HFFc6 (cell line): ENCODE measurements around the gene HNRNPA0. TPM values are rescaled to one million over a fixed set of nuclear protein-coding genes. Genes with fewer than 3 reads are reported as not detected.

Experiments
- DNase-seq: peaks from one replicate; pipeline ENCODE4 v3.0.0-alpha.2; 2018
- H3K27ac Mint-ChIP-seq: 2 replicates; pipeline ENCODE4 v1.8.0; 2020; ENCODE audit warnings: mild to moderate bottlenecking, mixed read lengths
- H3K27me3 Mint-ChIP-seq: 2 replicates; pipeline ENCODE4 v1.8.0; 2021; ENCODE audit warnings: mild to moderate bottlenecking, moderate library complexity, mixed read lengths; ENCODE audit not compliant: insufficient read depth
- H3K36me3 Mint-ChIP-seq: 2 replicates; pipeline ENCODE4 v1.8.0; 2021; ENCODE audit warnings: low read depth, mixed read lengths
- H3K4me1 Mint-ChIP-seq: 2 replicates; pipeline ENCODE4 v1.8.0; 2020; ENCODE audit warnings: low read depth, mixed read lengths
- H3K4me3 Mint-ChIP-seq: 2 replicates; pipeline ENCODE4 v1.8.0; 2020; ENCODE audit warnings: mild to moderate bottlenecking, moderate library complexity, mixed read lengths
- H3K9me3 Mint-ChIP-seq: 2 replicates; pipeline ENCODE4 v1.8.0; 2020; ENCODE audit warnings: mild to moderate bottlenecking, mixed read lengths
- total RNA-seq, 6 experiments: library from RNA; stranded (reverse); fragmentation: NEBNext Ultra II Directional; extraction: Animal tissue kit (Norgen Biotek cat#: 25700); gene quantifications; 2 replicates in 1 of 6; 3 replicates in 5 of 6; pipeline ENCODE4 v1.2.3, GENCODE V29; 2021
- TF ChIP-seq, protein P1 (sequence below): fragments of 200-600 bp; sonication (generic); IDR thresholded peaks from 2 replicates; pipeline ENCODE4 v1.5.0; 2021; ENCODE audit warnings: antibody characterized with exemption, mild to moderate bottlenecking

HNRNPA0 gene
- total RNA-seq, 6 experiments from 2014 or later = 20.3 to 23.0 (median 22.0) TPM

GRCh38 chr5:137731176-137731575 lies 23.0 kb downstream of the HNRNPA0 start:
- no peak for DNase-seq
- no peak overlapping the region for H3K27ac Mint-ChIP-seq
- no peaks in the 10 kb centered on the region for H3K9me3 Mint-ChIP-seq
- H3K36me3 Mint-ChIP-seq = no peaks in the 10 kb centered on the region
- peaks cover 9% of the 10 kb centered on the region for H3K27me3 Mint-ChIP-seq
- peaks cover 17% of the 10 kb centered on the region for H3K4me1 Mint-ChIP-seq
- no peak overlapping the region for H3K4me3 Mint-ChIP-seq
- TF ChIP-seq, protein P1, sequence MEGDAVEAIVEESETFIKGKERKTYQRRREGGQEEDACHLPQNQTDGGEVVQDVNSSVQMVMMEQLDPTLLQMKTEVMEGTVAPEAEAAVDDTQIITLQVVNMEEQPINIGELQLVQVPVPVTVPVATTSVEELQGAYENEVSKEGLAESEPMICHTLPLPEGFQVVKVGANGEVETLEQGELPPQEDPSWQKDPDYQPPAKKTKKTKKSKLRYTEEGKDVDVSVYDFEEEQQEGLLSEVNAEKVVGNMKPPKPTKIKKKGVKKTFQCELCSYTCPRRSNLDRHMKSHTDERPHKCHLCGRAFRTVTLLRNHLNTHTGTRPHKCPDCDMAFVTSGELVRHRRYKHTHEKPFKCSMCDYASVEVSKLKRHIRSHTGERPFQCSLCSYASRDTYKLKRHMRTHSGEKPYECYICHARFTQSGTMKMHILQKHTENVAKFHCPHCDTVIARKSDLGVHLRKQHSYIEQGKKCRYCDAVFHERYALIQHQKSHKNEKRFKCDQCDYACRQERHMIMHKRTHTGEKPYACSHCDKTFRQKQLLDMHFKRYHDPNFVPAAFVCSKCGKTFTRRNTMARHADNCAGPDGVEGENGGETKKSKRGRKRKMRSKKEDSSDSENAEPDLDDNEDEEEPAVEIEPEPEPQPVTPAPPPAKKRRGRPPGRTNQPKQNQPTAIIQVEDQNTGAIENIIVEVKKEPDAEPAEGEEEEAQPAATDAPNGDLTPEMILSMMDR = no peak

DNA sequence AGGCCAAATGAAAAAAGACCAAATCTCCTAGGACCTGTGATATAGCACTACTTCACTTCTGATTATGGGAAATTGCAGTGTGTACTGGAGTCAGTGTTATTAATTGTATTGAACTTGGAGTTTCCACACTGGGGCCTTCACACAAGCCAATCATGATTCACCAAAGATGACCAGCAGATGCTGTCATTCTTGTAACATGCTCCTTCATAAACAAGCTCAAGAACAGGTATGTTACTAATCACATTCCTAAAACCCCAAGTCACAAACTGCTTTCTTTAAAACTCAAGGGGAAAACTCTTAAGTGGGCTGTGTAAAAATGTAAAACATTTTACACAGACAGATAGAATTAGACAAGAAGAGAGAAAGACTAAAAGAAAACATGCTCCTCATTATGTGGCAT lies 23.8 kb downstream of the HNRNPA0 start:
- Mint-ChIP-seq H3K27me3 (peaks cover 9% of the 10 kb centered on the region), H3K9me3 (no peaks in the 10 kb centered on the region), H3K4me3 (no peak overlapping the region), H3K4me1 (peaks cover 17% of the 10 kb centered on the region), H3K36me3 (no peaks in the 10 kb centered on the region), H3K27ac (peak overlapping the region; percentile 42; the same call in 1 of the 2 replicates)
- DNase-seq = no peak
- TF ChIP-seq, protein P1 = no peak

GRCh38 chr5:137728048-137728447 lies 26.1 kb downstream of the HNRNPA0 start:
- H3K4me3 Mint-ChIP-seq = no peak overlapping the region
- no peak overlapping the region for H3K27ac Mint-ChIP-seq
- H3K9me3 Mint-ChIP-seq = no peaks in the 10 kb centered on the region
- DNase-seq = no peak
- no peaks in the 10 kb centered on the region for H3K36me3 Mint-ChIP-seq
- peaks cover 6% of the 10 kb centered on the region; the same call in 1 of the 2 replicates for H3K27me3 Mint-ChIP-seq
- H3K4me1 Mint-ChIP-seq = peaks cover 17% of the 10 kb centered on the region
- TF ChIP-seq, protein P1 = peak; percentile 25; the same call in 1 of the 2 replicates

- Mint-ChIP-seq H3K4me3 (no peak overlapping the region), H3K27me3 (peaks cover 6% of the 10 kb centered on the region; the same call in 1 of the 2 replicates), H3K9me3 (no peaks in the 10 kb centered on the region), H3K36me3 (no peaks in the 10 kb centered on the region), H3K4me1 (peaks cover 17% of the 10 kb centered on the region), H3K27ac (no peak overlapping the region)
- no peak for DNase-seq
- TF ChIP-seq, protein P1 = no peak
Measured at GRCh38 chr5:137727623-137728022, 26.5 kb downstream of the HNRNPA0 start.

- Mint-ChIP-seq H3K27ac (no peak overlapping the region), H3K36me3 (no peaks in the 10 kb centered on the region), H3K27me3 (peaks cover 11% of the 10 kb centered on the region), H3K4me3 (no peak overlapping the region), H3K4me1 (no peaks in the 10 kb centered on the region), H3K9me3 (no peaks in the 10 kb centered on the region)
- TF ChIP-seq, protein P1 = no peak
- DNase-seq = no peak
Measured at GRCh38 chr5:137724251-137724650, 29.9 kb downstream of the HNRNPA0 start.

DNA sequence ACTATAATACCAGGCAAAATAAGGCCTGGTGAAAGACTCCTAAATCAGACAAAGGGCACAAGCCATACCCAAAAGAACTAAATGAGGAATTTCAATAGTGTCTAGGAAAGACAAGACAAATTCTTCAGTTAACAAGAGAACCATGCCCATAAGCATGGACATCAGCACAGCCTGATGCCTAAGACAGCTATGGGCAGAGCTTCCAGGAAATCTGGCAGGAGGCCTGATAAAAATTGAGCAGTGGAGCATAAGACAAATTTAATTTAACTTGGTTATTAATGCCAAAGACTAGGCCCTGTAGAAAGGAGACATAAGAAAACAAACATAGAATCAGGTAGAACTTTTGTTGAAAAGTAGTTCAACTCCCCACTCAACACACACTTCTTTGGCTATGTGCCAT lies 35.6 kb downstream of the HNRNPA0 start:
- TF ChIP-seq, protein P1 = no peak
- H3K9me3 Mint-ChIP-seq = no peaks in the 10 kb centered on the region
- DNase-seq = no peak
- no peak overlapping the region for H3K27ac Mint-ChIP-seq
- peaks cover 11% of the 10 kb centered on the region for H3K27me3 Mint-ChIP-seq
- H3K36me3 Mint-ChIP-seq = no peaks in the 10 kb centered on the region
- no peak overlapping the region for H3K4me3 Mint-ChIP-seq
- peaks cover 10% of the 10 kb centered on the region; the same call in 1 of the 2 replicates for H3K4me1 Mint-ChIP-seq
